Skin of body (tissue), 2 donors: ENCODE data around the gene ALDOA. TPM values are rescaled to one million over a fixed set of nuclear protein-coding genes. Genes with fewer than 3 reads are reported as not detected.
"Not testable (repeated sequence)": the region's sequence is repeated elsewhere in the genome, so short reads cannot be mapped to it uniquely, and the experiment has no call there.

Experiments used
- DNase-seq: peaks from one replicate; lab custom pipeline; 2025; lab: John Stamatoyannopoulos, UW
- total RNA-seq: library from RNA; depleted of rRNA; stranded (reverse); fragments of >200 nt; gene quantifications from one replicate; pipeline ENCODE4 v1.2.3, GENCODE V29; 2014

ALDOA gene
- total RNA-seq, 1 donor from 2014 or later: 345 TPM

DNA sequence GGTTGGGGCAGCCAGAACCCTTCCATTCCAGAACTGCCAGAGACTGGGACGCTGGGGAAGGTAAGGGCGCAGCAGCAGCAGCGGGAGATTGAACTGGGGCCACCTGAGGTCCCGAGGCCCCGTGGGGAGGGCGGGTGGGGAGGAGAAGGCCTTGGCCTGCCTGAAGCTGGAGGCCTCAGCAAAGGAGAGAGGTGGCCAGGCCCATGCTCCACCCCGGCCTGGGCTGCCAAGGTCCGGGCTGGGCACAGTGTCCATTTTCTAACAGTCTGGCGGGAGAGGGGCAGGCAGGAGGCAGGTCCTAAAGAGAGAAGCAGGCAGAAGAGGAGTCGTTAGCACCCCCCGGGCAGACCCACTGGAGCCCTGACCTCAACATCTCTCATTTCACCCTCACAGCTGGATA lies 48.9 kb downstream of the ALDOA start:
- DNase-seq: no peak

DNA sequence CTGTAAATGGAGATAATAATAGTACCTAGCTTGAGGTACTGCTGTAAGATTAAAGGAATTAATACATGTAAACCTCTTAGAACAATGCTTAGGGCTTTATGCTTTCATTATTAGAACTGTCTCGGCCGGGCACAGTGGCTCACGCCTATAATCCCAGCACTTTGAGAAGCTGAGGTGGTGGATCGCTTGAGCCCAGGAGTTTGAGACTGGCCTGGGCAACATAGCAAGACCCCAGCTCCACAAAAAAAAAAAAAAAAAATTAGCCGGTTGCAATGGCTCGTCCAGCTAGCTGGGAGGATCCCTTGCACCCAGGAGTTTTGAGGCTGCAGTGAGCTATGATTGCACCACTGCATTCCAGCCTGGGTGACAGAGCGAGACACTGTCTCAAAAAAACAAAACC lies 49.3 kb downstream of the ALDOA start:
- DNase-seq: not testable (repeated sequence)

DNA sequence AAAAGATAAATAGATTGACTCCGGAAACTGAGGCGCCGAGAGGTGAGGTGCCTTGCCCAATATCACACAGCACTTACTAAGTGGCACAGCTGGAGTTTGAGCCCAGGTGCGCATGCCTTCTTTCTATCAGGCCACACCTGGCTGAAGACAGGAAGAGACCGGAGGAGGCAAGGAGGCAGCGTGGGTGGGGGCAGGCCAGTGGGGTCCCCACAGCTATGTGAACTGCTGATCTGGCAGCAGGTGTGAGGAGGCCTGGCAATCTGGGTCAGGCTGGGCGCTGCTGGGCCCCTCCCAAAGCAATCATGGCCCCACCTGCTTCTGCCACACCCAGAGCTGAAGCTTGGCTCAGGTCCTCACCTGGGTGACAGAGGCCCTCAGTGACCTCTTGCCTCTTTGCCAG lies 49.7 kb downstream of the ALDOA start:
- DNase-seq: no peak

DNA sequence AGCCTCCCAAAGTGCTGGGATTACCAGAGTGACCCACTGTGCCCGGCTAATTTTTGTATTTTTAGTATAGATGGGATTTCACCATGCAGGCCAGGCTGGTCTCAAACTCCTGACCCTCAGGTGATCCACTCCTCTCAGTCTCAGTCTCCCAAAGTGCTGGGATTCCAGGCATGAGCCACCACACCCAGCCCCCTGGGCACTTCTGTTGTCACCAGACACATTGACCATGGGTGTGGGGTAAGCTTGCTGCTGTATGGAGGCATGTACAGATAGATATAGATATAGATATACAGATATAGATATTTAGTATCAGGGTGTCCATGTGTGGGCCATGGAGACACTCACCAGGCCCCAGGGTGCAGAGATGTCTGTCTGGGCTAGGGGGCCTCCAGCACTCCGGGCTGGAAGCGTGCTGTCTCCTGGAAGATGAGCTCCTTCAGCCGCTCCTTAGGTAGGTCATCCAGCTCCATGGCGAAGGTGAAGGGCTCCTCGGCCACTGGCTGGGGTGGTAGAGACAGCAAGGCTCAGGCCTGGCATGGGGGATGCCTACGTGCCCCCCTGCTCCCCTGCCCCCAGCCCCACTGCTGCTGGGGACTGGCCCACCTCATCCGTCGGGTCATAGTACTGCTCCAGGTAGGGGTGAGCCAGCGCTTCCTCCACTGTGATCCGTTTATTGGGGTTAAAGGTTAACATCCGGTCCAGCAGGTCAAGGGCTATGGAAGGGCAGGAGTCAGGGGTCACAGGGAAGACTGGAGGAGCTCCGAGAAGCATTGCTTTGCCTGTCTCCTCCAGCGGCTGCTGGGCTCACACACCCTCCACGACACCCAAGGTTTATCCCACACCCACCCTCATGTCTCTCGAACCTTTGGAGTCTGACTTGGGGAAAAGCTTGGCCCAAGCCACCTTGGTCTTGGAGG lies 51.0 kb downstream of the ALDOA start:
- DNase-seq: no peak

DNA sequence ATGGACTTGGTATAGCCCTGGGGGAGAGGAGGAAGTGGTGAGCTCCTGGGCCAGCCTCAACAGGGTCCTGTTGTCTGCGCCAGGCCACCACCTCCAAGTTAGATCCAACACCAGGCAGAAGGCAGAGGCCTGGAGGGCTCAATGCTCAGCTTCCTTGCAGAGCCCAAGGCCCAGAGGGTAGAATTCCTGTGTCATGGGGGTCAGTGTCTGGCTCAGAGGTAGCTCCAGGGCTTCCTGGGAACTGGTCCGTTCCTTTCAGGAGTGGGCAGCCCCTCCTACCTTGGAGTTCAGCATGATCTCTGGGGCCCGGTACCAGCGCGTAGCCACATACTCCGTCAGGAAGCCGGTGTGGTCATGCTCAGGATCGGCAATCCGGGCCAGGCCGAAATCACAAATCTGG lies 52.2 kb downstream of the ALDOA start:
- no peak for DNase-seq

DNA sequence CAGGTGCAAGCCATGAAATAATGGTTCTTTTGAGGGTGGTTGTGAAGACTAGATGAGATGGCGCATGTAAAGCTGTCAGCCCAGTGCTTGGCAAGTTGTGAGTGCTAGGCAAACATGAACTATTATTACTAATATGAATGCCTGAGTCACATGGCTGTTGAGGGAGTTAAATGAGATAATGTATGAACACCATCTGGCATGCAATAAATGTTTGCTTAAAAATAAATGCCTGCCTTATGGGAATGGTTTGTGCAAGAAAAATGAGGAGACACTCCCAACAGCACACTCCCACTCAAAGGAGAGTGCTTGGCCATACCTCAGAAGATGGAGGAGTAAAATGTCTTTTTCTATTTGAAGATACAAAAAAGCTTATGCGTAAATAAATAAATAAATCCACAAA lies 53.9 kb downstream of the ALDOA start:
- no peak for DNase-seq

Other genes starting within 250 kb of the ALDOA start
- 19.3 TPM for gene PAGR1, start 249.6 kb upstream of the ALDOA start, total RNA-seq
- 24.9 TPM for gene MVP, start 245.3 kb upstream of the ALDOA start, total RNA-seq
- 31.1 TPM for gene CDIPT, start 202.5 kb upstream of the ALDOA start, total RNA-seq
- gene SEZ6L2, start 166.2 kb upstream of the ALDOA start, total RNA-seq: 2.9 TPM
- gene ASPHD1, start 165.3 kb upstream of the ALDOA start, total RNA-seq: 0.39 TPM
- gene KCTD13, start 139.5 kb upstream of the ALDOA start, total RNA-seq: 6.9 TPM
- 30.3 TPM for gene TMEM219, start 103.7 kb upstream of the ALDOA start, total RNA-seq
- gene TAOK2, start 91.9 kb upstream of the ALDOA start, total RNA-seq: 24.5 TPM
- gene HIRIP3, start 70.1 kb upstream of the ALDOA start, total RNA-seq: 11.4 TPM
- gene INO80E, start 69.5 kb upstream of the ALDOA start, total RNA-seq: 22.3 TPM
- 1.5 TPM for gene DOC2A, start 54.7 kb upstream of the ALDOA start, total RNA-seq
- not detected for gene C16orf92, start 42.6 kb upstream of the ALDOA start, total RNA-seq
- gene TLCD3B, start 34.5 kb upstream of the ALDOA start, total RNA-seq: not detected
- 53.1 TPM for gene PPP4C, start 10.2 kb downstream of the ALDOA start, total RNA-seq
- 0.20 TPM for gene TBX6, start 26.2 kb downstream of the ALDOA start, total RNA-seq
- 22.4 TPM for gene YPEL3, start 30.5 kb downstream of the ALDOA start, total RNA-seq
- gene GDPD3, start 47.8 kb downstream of the ALDOA start, total RNA-seq: 4.6 TPM
- gene MAPK3, start 57.5 kb downstream of the ALDOA start, total RNA-seq: 13.3 TPM
- gene CORO1A, start 117.8 kb downstream of the ALDOA start, total RNA-seq: 16.0 TPM
- 6.1 TPM for gene BOLA2B, start 127.9 kb downstream of the ALDOA start, total RNA-seq
- 7.3 TPM for gene SLX1A, start 128.1 kb downstream of the ALDOA start, total RNA-seq
- 3.1 TPM for gene SULT1A3, start 133.5 kb downstream of the ALDOA start, total RNA-seq
- 1.6 TPM for gene NPIPB13, start 182.7 kb downstream of the ALDOA start, total RNA-seq